Endometrial microvascular endothelial cells (primary cell): ENCODE measurements around the gene HENMT1. TPM values are rescaled to one million over a fixed set of nuclear protein-coding genes. Genes with fewer than 3 reads are reported as not detected.
"Not testable (repeated sequence)": the region's sequence is repeated elsewhere in the genome, so short reads cannot be mapped to it uniquely, and the experiment has no call there.

Experiments
- in situ Hi-C: cut with HindIII; loops from 2 replicates; pipeline ENCODE4 v1.10.0; 2017; ENCODE audit warnings: low sequenced_read_pairs, low pct_unique_long_range_greater_than_20kb; ENCODE audit errors: inconsistent ontology term
- total RNA-seq: library from RNA; depleted of rRNA; stranded (reverse); fragments of >200 nt; gene quantifications from one replicate; pipeline ENCODE4 v1.2.3, GENCODE V29; 2015; ENCODE audit errors: inconsistent ontology term

Gene HENMT1
- total RNA-seq, 1 donor from 2014 or later, result 1.8 TPM

DNA sequence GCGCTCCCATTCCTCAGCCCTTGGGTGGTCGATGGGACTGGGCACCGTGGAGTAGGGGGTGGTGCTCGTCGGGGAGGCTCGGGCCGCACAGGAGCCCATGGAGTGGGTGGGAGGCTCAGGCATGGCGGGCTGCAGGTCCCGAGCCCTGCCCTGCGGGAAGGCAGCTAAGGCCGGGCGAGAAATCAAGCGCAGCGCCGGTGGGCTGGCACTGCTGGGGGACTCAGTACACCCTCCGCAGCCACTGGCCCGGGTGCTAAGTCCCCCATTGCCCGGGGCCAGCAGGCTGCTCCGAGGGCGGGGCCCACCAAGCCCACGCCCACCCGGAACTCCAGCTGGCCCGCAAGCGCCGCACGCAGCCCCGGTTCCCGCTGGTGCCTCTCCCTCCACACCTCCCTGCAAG lies 20.0 kb downstream of the HENMT1 start:
- in situ Hi-C loops, result not testable (repeated sequence)

GRCh38 chr1:108639899-108640560 lies 20.9 kb downstream of the HENMT1 start:
- in situ Hi-C loops, result no loop called here

GRCh38 chr1:108636876-108637275 lies 24.0 kb downstream of the HENMT1 start:
- in situ Hi-C loops, result no loop called here

DNA sequence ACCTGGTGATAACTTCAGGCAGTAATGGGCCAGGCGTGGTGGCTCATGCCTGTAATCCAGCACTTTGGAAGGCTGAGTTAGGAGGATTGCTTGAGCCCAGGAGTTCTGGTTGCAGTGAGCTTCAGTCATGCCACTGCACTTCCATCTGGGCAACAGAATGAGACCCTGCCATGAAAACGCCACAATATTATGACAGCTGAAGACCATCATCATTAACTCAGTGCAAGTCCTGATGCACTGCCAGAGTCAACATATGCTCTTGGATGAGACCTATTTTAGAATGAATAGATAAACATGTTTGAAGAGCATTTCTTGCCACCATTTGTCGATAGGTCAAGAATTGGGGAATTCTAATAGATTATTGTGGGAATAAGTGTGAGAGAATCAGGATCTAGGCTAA lies 26.4 kb downstream of the HENMT1 start:
- in situ Hi-C loops, result no loop called here

DNA sequence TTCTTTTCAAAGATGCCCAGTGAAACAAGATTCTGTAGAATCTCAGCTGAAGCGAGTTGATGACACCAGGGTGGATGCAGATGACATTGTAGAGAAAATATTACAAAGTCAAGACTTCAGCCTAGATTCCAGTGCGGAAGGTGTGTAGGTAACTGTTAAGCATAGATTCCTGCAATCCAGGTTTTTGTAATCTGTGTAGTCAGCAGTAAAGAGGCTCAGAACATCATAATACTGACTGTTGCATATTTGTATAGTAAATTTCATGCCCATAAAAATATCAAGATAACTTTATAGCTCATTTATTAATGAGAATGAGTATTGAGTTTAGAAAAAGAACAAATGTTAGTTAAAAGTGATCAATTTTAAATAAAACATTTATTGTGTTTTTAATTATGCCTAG lies 32.2 kb downstream of the HENMT1 start:
- in situ Hi-C loops, result no loop called here

GRCh38 chr1:108627951-108628350 lies 32.9 kb downstream of the HENMT1 start:
- in situ Hi-C loops, result no loop called here

GRCh38 chr1:108627256-108627655 lies 33.6 kb downstream of the HENMT1 start:
- in situ Hi-C loops, result no loop called here

DNA sequence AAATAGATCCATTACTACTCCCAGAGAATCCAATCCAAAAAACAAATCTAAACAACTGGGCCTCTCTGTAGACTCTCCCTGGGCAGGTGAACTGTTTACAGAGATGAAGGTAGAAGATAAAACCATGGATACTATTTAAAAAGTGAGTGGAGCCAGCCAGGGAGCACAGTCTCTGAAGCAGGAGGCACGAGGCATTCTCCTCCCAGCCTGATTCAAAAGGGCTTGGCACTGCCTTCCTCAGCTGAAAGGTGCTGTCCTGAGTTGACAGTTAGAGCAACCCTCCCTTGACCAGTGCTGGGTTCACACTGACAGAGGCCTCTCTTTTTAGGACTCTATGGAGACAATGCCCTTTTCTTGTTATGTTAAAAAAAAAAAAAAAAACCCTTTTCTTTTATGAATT lies 36.8 kb downstream of the HENMT1 start:
- in situ Hi-C loops, result no loop called here

- in situ Hi-C loops, result no loop called here
Measured at GRCh38 chr1:108617724-108618056, 43.2 kb downstream of the HENMT1 start.

DNA sequence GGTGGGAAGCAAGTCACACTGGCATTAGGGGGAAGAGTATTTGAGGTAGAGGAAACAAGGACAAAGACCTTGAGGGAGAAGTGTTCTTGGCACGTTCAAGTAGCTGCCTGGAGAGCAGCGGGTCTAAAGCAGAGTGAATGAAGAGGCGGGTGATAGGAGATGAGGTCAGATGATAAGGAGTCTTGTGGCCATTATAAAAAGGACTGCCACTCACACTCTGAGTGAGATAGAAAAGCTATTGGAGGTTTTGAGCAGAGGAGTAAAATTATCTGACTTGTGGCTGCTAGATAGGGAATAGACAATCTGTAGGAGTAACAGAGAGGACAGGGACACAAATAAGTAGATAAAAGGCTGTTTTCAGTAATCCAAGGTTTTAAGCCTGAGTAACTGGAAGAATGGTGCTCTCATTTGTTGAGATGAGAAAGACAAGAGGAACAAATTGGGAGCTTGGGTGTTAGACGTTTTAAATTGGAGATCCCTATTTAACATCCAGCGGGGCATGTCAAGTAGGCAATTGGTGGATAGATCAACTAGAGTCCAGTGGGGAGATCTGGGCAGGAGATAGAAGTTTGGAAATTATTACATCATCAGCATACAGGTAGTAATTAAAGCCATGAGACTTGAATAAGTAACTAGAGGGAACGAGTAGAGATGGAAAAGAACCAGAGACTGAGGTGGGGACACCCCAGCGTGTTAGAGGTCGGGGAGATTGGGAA lies 43.7 kb downstream of the HENMT1 start:
- in situ Hi-C loops, result no loop called here

GRCh38 chr1:108615544-108615943 lies 45.3 kb downstream of the HENMT1 start:
- in situ Hi-C loops, result no loop called here

DNA sequence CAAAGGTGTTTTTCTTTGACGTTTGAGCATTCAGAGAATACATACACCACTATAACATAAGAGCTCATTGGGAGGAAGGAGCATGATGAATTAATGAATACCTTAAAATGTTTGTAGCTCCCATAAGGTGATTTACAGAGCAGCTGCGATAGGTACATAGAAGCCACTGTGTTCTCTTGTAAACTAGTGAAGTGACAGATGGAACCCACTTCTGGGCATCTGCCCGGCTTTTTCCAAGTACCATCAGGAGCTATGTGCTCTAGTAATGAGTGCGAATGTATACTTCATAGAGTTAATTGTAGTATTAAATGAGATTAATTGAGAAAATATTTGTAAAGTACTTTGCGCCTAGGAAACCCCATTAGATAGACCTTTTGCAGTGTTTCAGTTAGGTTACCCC lies 48.4 kb downstream of the HENMT1 start:
- in situ Hi-C loops, result no loop called here

- in situ Hi-C loops, result no loop called here
Measured at GRCh38 chr1:108611984-108612383, 48.9 kb downstream of the HENMT1 start.

DNA sequence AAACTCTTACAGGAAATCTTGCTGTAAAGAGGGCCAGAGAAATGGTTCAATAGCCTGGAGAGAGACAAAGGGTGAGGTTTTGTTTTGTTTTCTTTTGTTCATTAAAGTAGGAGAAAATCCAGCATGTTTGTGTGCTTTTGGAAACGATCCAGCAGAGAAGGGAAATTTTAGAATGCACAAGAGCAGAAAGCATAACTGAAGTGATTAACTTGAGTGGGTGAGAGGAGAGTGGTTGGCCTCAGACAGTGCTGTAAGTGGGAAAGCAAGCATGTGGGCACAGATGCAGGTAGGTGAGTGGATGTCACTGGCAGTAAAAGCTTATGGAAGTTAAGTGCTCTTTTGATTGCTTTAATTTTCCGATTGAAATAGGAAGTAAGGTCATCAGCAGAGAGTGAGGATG lies 50.8 kb downstream of the HENMT1 start:
- in situ Hi-C loops, result no loop called here

DNA sequence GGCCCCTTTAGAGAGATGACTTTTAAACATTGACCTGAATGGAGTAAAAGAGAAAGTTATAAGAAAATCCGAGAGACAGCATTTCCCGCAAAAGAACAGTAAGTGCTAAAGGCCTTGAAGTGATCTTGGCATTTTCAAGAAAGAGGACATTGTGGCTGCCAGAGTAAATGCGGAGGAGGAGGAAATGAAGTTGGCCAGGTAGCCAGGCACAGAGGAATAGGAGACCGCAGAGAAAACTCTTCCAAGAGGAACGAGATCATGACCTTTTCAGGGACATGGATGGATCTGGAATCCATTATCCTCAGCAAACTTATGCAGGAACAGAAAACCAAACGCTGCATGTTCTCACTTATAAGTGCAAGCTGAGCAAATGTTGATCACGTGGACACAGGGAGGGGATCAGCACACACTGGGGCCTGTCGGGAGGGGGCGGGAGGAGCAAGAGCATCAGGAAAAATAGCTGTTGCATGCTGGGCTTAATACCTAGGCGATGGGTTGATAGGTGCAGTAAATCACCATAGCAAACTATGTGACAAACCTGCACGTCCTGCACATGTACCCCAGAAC lies 51.3 kb downstream of the HENMT1 start:
- in situ Hi-C loops, result no loop called here

DNA sequence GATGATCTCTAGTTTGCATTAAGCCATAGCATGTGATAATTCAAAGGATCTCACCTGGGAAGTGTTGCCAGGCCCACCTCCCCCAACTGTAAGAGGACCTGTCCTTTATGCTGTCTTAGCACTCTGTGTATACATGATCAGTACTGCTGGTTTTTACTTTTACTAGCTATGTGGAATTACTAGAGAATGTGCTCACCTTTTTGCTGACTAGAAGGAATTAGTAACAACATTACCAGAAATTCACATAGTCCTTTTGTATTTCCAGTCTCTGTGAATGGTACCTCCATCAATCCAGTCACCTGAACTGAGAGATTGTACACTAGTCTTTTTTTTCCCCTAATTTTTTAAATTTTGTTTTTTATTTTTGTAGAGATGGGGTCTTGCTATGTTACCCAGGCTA lies 54.4 kb downstream of the HENMT1 start:
- in situ Hi-C loops, result no loop called here

GRCh38 chr1:108605633-108606032 lies 55.3 kb downstream of the HENMT1 start:
- in situ Hi-C loops, result no loop called here

- in situ Hi-C loops, result no loop called here
Measured at GRCh38 chr1:108601708-108602410, 59.0 kb downstream of the HENMT1 start.

- in situ Hi-C loops, result no loop called here
Measured at GRCh38 chr1:108600504-108600903, 60.4 kb downstream of the HENMT1 start.

- in situ Hi-C loops, result no loop called here
Measured at GRCh38 chr1:108598340-108598739, 62.6 kb downstream of the HENMT1 start.
